Measurements from ENCODE around the gene ANP32D.
"Not testable (repeated sequence)": the region's sequence is repeated elsewhere in the genome, so short reads cannot be mapped to it uniquely, and the experiment has no call there.

The ANP32D gene

DNA sequence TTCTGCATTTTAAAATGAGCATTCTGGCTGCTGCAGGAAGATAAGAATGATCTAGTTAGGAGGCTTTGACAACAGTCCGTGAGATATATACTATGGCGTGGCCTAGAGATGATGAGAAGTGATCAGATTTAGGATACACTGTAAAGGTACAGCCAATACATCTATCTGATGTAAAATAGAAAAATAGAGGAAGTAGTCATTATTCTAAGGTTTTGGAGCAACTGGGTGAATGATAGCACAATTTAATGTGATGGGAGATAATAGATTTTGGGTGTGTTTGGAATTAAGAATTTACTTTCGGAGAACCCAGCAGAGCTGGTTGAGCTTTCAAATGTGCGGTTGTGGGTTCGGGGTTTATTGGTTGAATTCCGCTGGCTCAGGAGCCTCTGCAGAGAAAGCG, at the start of gene ANP32D:
TSS of gene ANP32D (plus strand) at position 301 of the 400 bp plus-strand sequence. CDS start 106 bp downstream, outside the sequence.
- H3K27ac ChIP-seq: no peak within 1 kb of the TSS
- no peak for DNase-seq
- H3K27me3 ChIP-seq (replicated peaks): no peaks in the 10 kb centered on the region
- no peak within 1 kb of the TSS for H3K4me3 ChIP-seq (ENCODE audit: low read depth, low read length)
- TF ChIP-seq, protein P1, sequence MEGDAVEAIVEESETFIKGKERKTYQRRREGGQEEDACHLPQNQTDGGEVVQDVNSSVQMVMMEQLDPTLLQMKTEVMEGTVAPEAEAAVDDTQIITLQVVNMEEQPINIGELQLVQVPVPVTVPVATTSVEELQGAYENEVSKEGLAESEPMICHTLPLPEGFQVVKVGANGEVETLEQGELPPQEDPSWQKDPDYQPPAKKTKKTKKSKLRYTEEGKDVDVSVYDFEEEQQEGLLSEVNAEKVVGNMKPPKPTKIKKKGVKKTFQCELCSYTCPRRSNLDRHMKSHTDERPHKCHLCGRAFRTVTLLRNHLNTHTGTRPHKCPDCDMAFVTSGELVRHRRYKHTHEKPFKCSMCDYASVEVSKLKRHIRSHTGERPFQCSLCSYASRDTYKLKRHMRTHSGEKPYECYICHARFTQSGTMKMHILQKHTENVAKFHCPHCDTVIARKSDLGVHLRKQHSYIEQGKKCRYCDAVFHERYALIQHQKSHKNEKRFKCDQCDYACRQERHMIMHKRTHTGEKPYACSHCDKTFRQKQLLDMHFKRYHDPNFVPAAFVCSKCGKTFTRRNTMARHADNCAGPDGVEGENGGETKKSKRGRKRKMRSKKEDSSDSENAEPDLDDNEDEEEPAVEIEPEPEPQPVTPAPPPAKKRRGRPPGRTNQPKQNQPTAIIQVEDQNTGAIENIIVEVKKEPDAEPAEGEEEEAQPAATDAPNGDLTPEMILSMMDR (IDR thresholded peaks at IDR 0.05; ENCODE audit: low read depth, low read length, missing control alignments): no peak
- H3K36me3 ChIP-seq (replicated peaks): no peaks in the 10 kb centered on the region
- in situ Hi-C loops (cut with HindIII; ENCODE audit: low pct_ligation_motif_present, low sequenced_read_pairs): no loop called here

DNA sequence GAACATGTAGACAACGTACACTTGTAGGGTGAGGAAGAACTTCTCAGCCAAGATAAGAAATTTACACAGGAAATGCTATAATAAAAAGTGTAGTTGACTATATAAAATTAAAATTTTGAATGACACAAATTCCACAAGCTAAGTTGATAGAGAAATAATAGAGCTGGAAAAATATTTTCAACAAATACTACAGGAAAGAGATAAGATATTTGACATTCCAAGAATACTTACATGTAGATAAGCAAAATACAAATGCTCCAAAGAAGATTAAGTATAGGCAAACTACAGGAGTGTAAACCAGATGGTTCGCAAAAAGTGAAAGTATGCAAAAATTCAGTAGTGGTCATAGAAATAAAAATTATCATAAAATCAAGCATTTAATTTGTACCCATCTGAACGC, 49.2 kb upstream of the ANP32D start:
- TF ChIP-seq, protein P1 (IDR thresholded peaks at IDR 0.05; ENCODE audit: low read depth, low read length, missing control alignments): no peak
- Histone ChIP-seq H3K27ac (no peak overlapping the region), H3K27me3 (replicated peaks) (no peaks in the 10 kb centered on the region), H3K36me3 (replicated peaks) (no peaks in the 10 kb centered on the region), H3K4me3 (ENCODE audit: low read depth, low read length) (no peak overlapping the region)
- DNase-seq: no peak
- in situ Hi-C loops (cut with HindIII; ENCODE audit: low pct_ligation_motif_present, low sequenced_read_pairs): no loop called here

DNA sequence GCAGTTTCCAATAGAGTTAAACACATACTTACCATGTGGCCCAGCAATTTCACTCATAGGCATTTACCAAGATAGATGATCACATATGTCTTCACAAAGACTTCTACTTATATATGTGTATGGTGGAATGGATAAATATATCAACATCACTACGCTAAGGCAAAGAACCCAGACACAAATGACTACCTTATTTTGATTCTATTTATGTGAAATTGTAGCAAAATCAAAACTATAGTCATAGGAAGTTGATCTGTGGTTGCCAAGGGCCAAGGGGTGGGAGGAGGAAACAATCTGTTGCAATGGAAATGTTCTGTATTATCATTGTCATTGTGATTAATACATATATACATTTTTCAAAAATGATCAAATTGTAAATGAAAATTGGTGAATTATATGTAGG, 47.7 kb upstream of the ANP32D start:
- no peak overlapping the region for H3K4me3 ChIP-seq (ENCODE audit: low read depth, low read length)
- H3K27me3 ChIP-seq (replicated peaks): no peaks in the 10 kb centered on the region
- H3K36me3 ChIP-seq (replicated peaks): no peaks in the 10 kb centered on the region
- in situ Hi-C loops (cut with HindIII; ENCODE audit: low pct_ligation_motif_present, low sequenced_read_pairs): no loop called here
- TF ChIP-seq, protein P1 (IDR thresholded peaks at IDR 0.05; ENCODE audit: low read depth, low read length, missing control alignments): no peak
- H3K27ac ChIP-seq: no peak overlapping the region
- DNase-seq: no peak

DNA sequence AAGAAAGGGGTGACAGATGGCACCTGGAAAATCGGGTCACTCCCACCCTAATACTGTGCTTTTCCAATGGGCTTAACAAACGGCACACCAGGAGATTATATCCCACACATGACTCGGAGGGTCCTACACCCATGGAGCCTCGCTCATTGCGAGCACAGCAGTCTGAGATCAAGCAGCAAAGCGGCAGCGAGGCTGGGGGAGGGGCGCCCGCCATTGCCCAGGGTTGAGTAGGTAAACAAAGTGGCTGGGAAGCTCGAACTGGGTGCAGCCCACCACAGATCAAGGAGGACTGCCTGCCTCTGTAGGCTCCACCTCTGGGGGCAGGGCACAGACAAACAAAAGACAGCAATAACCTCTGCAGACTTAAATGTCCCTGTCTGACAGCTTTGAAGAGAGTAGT, 38.3 kb upstream of the ANP32D start:
- H3K27ac ChIP-seq; DNase-seq; H3K36me3 ChIP-seq (replicated peaks); H3K4me3 ChIP-seq (ENCODE audit: low read depth, low read length); H3K27me3 ChIP-seq (replicated peaks); in situ Hi-C loops (cut with HindIII; ENCODE audit: low pct_ligation_motif_present, low sequenced_read_pairs): not testable (repeated sequence)

DNA sequence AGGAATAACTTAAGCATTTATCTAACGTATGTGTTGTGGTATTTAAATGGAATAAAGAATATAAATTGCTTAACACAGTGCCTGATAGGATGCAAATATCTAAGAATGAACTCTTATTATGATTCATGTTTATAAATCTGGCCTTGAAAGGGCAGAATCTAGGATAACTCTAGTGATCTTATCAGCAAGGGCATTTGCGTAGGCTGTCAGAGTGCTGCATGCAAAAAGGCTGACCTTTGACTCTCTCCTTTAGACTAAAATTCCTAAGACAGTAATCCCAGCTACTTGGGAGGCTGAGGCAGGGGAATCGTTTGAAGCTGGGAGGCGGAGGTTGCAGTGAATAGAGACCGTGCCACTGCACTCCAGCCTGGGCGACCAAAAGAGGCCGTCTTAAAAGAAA, 31.3 kb upstream of the ANP32D start:
- H3K4me3 ChIP-seq (ENCODE audit: low read depth, low read length): no peak overlapping the region
- in situ Hi-C loops (cut with HindIII; ENCODE audit: low pct_ligation_motif_present, low sequenced_read_pairs): no loop called here
- peak; percentile 2 for DNase-seq
- H3K36me3 ChIP-seq (replicated peaks): no peaks in the 10 kb centered on the region
- no peak overlapping the region for H3K27ac ChIP-seq
- no peaks in the 10 kb centered on the region for H3K27me3 ChIP-seq (replicated peaks)
- TF ChIP-seq, protein P1 (IDR thresholded peaks at IDR 0.05; ENCODE audit: low read depth, low read length, missing control alignments): no peak

DNA sequence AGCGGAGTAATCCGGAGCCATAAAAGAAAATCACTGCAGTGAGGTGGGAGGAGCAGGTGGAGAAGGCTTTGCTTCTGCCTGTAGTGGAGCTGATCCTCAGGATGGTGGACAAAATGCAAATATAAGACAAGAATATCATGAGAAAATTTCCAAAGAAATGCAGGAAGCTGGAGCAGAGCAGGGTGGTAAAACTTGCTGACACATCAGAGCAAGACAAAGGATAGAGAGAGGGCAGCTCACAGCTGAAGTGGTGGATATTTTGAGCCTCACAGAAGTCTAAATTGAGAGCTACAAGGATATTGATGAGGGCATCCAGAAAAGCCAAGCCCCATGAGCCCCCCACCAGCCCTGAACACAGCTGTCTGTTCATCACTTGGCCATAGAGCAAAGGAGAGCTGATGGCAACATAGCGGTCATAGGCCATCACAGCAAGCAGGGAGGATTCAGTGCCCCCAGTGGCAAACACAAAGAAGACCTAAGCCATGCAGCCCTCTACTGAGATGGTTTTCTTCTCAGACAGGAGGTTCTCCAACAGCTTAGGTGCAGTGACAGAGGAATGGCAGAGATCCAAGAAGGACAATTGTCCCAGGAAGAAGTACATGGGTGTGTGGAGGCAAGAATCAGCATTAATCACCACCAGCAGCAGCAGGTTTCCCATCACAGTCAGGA, 30.0 kb upstream of the ANP32D start:
- Histone ChIP-seq H3K36me3 (replicated peaks) (no peaks in the 10 kb centered on the region), H3K27me3 (replicated peaks) (no peaks in the 10 kb centered on the region), H3K27ac (no peak overlapping the region), H3K4me3 (ENCODE audit: low read depth, low read length) (no peak overlapping the region)
- no peak for DNase-seq
- TF ChIP-seq, protein P1 (IDR thresholded peaks at IDR 0.05; ENCODE audit: low read depth, low read length, missing control alignments): no peak
- in situ Hi-C loops (cut with HindIII; ENCODE audit: low pct_ligation_motif_present, low sequenced_read_pairs): no loop called here
